ENCODE data around the gene LGI2. TPM values are rescaled to one million over a fixed set of nuclear protein-coding genes. Genes with fewer than 3 reads are reported as not detected.

The LGI2 gene
- total and polyA plus RNA-seq, 2 experiments from 2014 or later = 0.63 to 8.0 TPM

- Histone ChIP-seq H3F3A (replicated peaks; ENCODE audit: low read depth) (no peaks in the 10 kb centered on the region), H3K27me3 (ENCODE audit: insufficient read depth) (no peaks in the 10 kb centered on the region), H4K20me1 (replicated peaks; ENCODE audit: insufficient read depth) (no peaks in the 10 kb centered on the region), H2AFZ (no peak overlapping the region), H3K9me2 (ENCODE audit: insufficient read depth) (no peaks in the 10 kb centered on the region), H3K4me1 (ENCODE audit: insufficient read depth) (no peaks in the 10 kb centered on the region), H3K4me3 (no peak overlapping the region), H3K27ac (ENCODE audit: low read depth) (no peak overlapping the region), H3K4me2 (no peak overlapping the region), H3K36me3 (ENCODE audit: insufficient read depth) (0 out of 2 replicates have a peak, but pooled peaks cover 4% of the 10 kb centered on the region), H3K79me2 (replicated peaks; ENCODE audit: insufficient read depth) (no peaks in the 10 kb centered on the region)
- DNase-seq (ENCODE audit: low spot score) (no peak), ATAC-seq (no peak)
- H3K36me3 Mint-ChIP-seq (ENCODE audit: low read depth) = peaks cover 16% of the 10 kb centered on the region; the same call in 2 of the 3 replicates
- no peak overlapping the region for H3K4me3 Mint-ChIP-seq
- no peaks in the 10 kb centered on the region for H3K27me3 Mint-ChIP-seq (ENCODE audit: insufficient read depth, low read depth, poor library complexity)
- no peaks in the 10 kb centered on the region for H3K9me3 Mint-ChIP-seq
- TF ChIP-seq, protein P1, sequence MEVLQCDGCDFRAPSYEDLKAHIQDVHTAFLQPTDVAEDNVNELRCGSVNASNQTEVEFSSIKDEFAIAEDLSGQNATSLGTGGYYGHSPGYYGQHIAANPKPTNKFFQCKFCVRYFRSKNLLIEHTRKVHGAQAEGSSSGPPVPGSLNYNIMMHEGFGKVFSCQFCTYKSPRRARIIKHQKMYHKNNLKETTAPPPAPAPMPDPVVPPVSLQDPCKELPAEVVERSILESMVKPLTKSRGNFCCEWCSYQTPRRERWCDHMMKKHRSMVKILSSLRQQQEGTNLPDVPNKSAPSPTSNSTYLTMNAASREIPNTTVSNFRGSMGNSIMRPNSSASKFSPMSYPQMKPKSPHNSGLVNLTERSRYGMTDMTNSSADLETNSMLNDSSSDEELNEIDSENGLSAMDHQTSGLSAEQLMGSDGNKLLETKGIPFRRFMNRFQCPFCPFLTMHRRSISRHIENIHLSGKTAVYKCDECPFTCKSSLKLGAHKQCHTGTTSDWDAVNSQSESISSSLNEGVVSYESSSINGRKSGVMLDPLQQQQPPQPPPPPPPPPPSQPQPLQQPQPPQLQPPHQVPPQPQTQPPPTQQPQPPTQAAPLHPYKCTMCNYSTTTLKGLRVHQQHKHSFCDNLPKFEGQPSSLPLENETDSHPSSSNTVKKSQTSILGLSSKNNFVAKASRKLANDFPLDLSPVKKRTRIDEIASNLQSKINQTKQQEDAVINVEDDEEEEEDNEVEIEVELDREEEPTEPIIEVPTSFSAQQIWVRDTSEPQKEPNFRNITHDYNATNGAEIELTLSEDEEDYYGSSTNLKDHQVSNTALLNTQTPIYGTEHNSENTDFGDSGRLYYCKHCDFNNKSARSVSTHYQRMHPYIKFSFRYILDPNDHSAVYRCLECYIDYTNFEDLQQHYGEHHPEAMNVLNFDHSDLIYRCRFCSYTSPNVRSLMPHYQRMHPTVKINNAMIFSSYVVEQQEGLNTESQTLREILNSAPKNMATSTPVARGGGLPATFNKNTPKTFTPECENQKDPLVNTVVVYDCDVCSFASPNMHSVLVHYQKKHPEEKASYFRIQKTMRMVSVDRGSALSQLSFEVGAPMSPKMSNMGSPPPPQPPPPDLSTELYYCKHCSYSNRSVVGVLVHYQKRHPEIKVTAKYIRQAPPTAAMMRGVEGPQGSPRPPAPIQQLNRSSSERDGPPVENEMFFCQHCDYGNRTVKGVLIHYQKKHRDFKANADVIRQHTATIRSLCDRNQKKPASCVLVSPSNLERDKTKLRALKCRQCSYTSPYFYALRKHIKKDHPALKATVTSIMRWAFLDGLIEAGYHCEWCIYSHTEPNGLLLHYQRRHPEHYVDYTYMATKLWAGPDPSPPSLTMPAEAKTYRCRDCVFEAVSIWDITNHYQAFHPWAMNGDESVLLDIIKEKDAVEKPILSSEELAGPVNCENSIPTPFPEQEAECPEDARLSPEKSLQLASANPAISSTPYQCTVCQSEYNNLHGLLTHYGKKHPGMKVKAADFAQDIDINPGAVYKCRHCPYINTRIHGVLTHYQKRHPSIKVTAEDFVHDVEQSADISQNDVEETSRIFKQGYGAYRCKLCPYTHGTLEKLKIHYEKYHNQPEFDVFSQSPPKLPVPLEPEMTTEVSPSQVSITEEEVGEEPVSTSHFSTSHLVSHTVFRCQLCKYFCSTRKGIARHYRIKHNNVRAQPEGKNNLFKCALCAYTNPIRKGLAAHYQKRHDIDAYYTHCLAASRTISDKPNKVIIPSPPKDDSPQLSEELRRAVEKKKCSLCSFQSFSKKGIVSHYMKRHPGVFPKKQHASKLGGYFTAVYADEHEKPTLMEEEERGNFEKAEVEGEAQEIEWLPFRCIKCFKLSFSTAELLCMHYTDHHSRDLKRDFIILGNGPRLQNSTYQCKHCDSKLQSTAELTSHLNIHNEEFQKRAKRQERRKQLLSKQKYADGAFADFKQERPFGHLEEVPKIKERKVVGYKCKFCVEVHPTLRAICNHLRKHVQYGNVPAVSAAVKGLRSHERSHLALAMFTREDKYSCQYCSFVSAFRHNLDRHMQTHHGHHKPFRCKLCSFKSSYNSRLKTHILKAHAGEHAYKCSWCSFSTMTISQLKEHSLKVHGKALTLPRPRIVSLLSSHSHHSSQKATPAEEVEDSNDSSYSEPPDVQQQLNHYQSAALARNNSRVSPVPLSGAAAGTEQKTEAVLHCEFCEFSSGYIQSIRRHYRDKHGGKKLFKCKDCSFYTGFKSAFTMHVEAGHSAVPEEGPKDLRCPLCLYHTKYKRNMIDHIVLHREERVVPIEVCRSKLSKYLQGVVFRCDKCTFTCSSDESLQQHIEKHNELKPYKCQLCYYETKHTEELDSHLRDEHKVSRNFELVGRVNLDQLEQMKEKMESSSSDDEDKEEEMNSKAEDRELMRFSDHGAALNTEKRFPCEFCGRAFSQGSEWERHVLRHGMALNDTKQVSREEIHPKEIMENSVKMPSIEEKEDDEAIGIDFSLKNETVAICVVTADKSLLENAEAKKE (CRISPR knock-in tag; IDR thresholded peaks at IDR 0.05) = no peak
- H3K27ac Mint-ChIP-seq = no peak overlapping the region
- H3K4me1 Mint-ChIP-seq = no peaks in the 10 kb centered on the region; the same call in 2 of the 3 replicates
Measured at GRCh38 chr4:25021216-25021615, 9.5 kb downstream of the LGI2 start.

- Histone ChIP-seq H3K36me3 (ENCODE audit: insufficient read depth) (0 out of 2 replicates have a peak, but pooled peaks cover 4% of the 10 kb centered on the region), H3K9me2 (ENCODE audit: insufficient read depth) (no peaks in the 10 kb centered on the region), H3K4me2 (no peak overlapping the region), H3K27me3 (ENCODE audit: insufficient read depth) (no peaks in the 10 kb centered on the region), H3K79me2 (replicated peaks; ENCODE audit: insufficient read depth) (no peaks in the 10 kb centered on the region), H3K4me3 (no peak overlapping the region), H3K4me1 (ENCODE audit: insufficient read depth) (peaks cover 1% of the 10 kb centered on the region; the same call in 1 of the 2 replicates), H3F3A (replicated peaks; ENCODE audit: low read depth) (no peaks in the 10 kb centered on the region), H2AFZ (no peak overlapping the region), H3K27ac (ENCODE audit: low read depth) (no peak overlapping the region), H4K20me1 (replicated peaks; ENCODE audit: insufficient read depth) (no peaks in the 10 kb centered on the region)
- H3K27me3 Mint-ChIP-seq (ENCODE audit: insufficient read depth, low read depth, poor library complexity) = no peaks in the 10 kb centered on the region
- peaks cover 16% of the 10 kb centered on the region; the same call in 2 of the 3 replicates for H3K36me3 Mint-ChIP-seq (ENCODE audit: low read depth)
- H3K4me3 Mint-ChIP-seq = no peak overlapping the region
- H3K9me3 Mint-ChIP-seq = no peaks in the 10 kb centered on the region
- ATAC-seq (no peak), DNase-seq (ENCODE audit: low spot score) (no peak)
- no peak overlapping the region for H3K27ac Mint-ChIP-seq
- H3K4me1 Mint-ChIP-seq = peaks cover 6% of the 10 kb centered on the region
- TF ChIP-seq REST (IDR thresholded peaks at IDR 0.05; ENCODE audit: unreplicated experiment) (no peak), CREB1 (CRISPR knock-in tag; IDR thresholded peaks at IDR 0.05; ENCODE audit: low read depth) (no peak), ZNF331 (CRISPR knock-in tag; IDR thresholded peaks at IDR 0.05; ENCODE audit: low read depth) (no peak), NANOG (IDR thresholded peaks at IDR 0.05; ENCODE audit: borderline replicate concordance) (no peak), CTCF (conservative IDR thresholded peaks at IDR 0.05; ENCODE audit: low read depth in 2 of 2) (no peak), EZH2phosphoT487 (IDR thresholded peaks at IDR 0.05; ENCODE audit: unreplicated experiment) (no peak)
Measured at GRCh38 chr4:25020236-25020635, 10.5 kb downstream of the LGI2 start.
